ENCODE measurements around the gene ECSIT. TPM values are rescaled to one million over a fixed set of nuclear protein-coding genes. Genes with fewer than 3 reads are reported as not detected.
"Not testable (repeated sequence)": the region's sequence is repeated elsewhere in the genome, so short reads cannot be mapped to it uniquely, and the experiment has no call there.

ECSIT gene, protein sequence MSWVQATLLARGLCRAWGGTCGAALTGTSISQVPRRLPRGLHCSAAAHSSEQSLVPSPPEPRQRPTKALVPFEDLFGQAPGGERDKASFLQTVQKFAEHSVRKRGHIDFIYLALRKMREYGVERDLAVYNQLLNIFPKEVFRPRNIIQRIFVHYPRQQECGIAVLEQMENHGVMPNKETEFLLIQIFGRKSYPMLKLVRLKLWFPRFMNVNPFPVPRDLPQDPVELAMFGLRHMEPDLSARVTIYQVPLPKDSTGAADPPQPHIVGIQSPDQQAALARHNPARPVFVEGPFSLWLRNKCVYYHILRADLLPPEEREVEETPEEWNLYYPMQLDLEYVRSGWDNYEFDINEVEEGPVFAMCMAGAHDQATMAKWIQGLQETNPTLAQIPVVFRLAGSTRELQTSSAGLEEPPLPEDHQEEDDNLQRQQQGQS
- total RNA-seq (2014; rRNA removed; shearing (Covaris generic)): 72.4 and 77.5 TPM in 2 replicates

- Histone ChIP-seq H3K4me3 (ENCODE audit: insufficient read depth, low read depth, low read length) (peak within 1 kb of the TSS; percentile 80), H3K27me3 (ENCODE audit: control insufficient read depth, insufficient read depth, low read length) (no peaks in the 10 kb centered on the region), H3K36me3 (replicated peaks; ENCODE audit: control insufficient read depth, insufficient read depth, low read length) (no peaks in the 10 kb centered on the region)
- DNase-seq: peak; percentile 97
Measured at GRCh38 chr19:11528551-11529341, at the start of gene ECSIT. Gene ECSIT (minus strand): TSS chr19:11529134. CDS start chr19:11519170, 9,964 bp downstream.

DNA sequence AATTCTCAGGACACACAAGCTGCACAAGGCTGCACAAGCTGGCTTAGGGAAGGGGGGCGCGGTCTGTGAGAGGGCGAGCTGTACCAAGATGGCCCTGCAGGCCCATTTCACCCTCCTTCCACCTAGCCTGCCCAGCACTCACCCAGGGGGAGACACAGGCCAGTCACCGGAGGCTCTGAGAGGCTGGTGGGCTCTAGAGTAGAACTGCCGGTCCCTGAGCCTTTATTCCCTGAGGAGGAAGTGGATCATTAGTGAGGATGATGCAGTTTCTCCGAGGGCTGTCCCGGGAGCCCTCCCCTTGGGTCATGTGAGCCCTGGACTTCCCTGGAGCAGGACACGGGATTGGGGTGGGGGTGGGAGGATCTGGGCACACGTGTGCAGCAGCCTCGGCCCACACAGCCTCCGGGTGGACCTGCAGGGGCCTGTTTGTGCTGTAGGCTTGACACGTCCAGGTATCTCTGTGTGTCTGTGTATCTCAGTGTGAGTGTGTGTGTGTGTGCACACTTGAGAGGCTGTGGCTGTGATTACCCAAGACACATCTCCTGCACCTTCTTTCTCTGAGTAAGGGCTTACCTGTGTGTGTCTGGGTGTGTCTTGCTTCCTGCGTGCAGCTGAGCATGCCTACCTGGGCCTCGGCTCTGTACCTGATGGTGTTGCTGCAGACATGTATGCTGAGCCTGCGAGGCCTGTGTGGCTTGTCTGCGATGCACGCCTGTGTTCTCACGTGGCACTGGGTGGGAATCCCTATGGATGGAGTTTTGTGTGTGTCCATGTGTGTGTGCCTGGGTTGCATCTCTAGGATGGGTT is 48.7 kb upstream of the ECSIT start, which contains the start of gene ACP5:
Gene ACP5 (minus strand): TSS at position 195 of the 807 bp plus-strand sequence. CDS start 328 bp downstream, outside the sequence.
- DNase-seq: peak; percentile 61
- H3K36me3 ChIP-seq (replicated peaks; ENCODE audit: control insufficient read depth, insufficient read depth, low read length): no peaks in the 10 kb centered on the region
- peak within 1 kb of the TSS; percentile 41; the same call in 1 of the 2 replicates for H3K4me3 ChIP-seq (ENCODE audit: insufficient read depth, low read depth, low read length)
- H3K27me3 ChIP-seq (ENCODE audit: control insufficient read depth, insufficient read depth, low read length): no peaks in the 10 kb centered on the region; the same call in 1 of the 2 replicates

GRCh38 chr19:11576227-11576626 is 47.3 kb upstream of the ECSIT start:
- DNase-seq: peak; percentile 30
- H3K4me3 ChIP-seq (ENCODE audit: insufficient read depth, low read depth, low read length): no peak overlapping the region
- no peaks in the 10 kb centered on the region for H3K36me3 ChIP-seq (replicated peaks; ENCODE audit: control insufficient read depth, insufficient read depth, low read length)
- H3K27me3 ChIP-seq (ENCODE audit: control insufficient read depth, insufficient read depth, low read length): no peaks in the 10 kb centered on the region; the same call in 1 of the 2 replicates

DNA sequence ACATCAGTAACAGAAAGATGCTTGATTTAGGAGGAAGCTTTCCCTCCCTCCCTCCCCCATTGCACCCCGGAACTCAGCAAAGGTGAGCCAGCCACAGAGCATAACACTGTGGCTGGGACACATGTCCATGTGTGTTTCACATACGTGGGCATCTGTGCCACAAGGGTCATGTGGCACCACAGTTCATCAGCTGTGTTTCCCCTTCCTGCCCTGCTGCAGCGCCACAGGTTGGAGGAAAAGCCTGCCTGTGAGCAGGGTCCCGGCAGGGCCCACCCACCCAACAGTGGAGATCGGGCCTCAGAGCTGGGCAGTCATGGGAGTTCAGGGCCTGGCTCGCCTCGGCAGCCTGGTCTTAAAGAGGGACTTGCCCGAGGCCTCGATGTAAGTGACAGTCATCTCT is 45.8 kb upstream of the ECSIT start:
- DNase-seq: peak; percentile 13
- no peak overlapping the region for H3K4me3 ChIP-seq (ENCODE audit: insufficient read depth, low read depth, low read length)
- no peaks in the 10 kb centered on the region; the same call in 1 of the 2 replicates for H3K27me3 ChIP-seq (ENCODE audit: control insufficient read depth, insufficient read depth, low read length)
- no peaks in the 10 kb centered on the region for H3K36me3 ChIP-seq (replicated peaks; ENCODE audit: control insufficient read depth, insufficient read depth, low read length)

DNA sequence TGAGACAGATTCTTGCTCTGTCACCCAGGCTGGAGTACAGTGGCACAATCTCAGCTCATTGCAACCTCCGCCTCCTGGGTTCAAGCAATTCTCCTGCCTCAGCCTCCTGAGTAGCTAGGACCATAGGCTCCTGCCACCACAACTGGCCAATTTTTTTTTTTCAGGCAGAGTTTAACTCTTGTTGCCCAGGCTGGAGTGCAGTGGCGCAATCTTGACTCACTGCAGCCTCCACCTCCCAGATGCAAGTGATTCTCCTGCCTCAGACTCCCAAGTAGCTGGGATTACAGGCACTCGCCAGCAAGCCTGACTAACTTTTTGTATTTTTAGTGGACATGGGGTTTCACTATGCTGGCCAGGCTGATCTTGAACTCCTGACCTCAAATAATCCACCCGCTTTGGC is 44.8 kb upstream of the ECSIT start:
- not testable (repeated sequence) for H3K36me3 ChIP-seq (replicated peaks; ENCODE audit: control insufficient read depth, insufficient read depth, low read length); H3K27me3 ChIP-seq (ENCODE audit: control insufficient read depth, insufficient read depth, low read length); DNase-seq; H3K4me3 ChIP-seq (ENCODE audit: insufficient read depth, low read depth, low read length)

- not testable (repeated sequence) for H3K4me3 ChIP-seq (ENCODE audit: insufficient read depth, low read depth, low read length); H3K27me3 ChIP-seq (ENCODE audit: control insufficient read depth, insufficient read depth, low read length); H3K36me3 ChIP-seq (replicated peaks; ENCODE audit: control insufficient read depth, insufficient read depth, low read length); DNase-seq
Measured at GRCh38 chr19:11573354-11573753, 44.4 kb upstream of the ECSIT start.

GRCh38 chr19:11570039-11570462 is 41.1 kb upstream of the ECSIT start:
- DNase-seq: peak; percentile 24
- H3K4me3 ChIP-seq (ENCODE audit: insufficient read depth, low read depth, low read length): no peak overlapping the region
- no peaks in the 10 kb centered on the region for H3K36me3 ChIP-seq (replicated peaks; ENCODE audit: control insufficient read depth, insufficient read depth, low read length)
- H3K27me3 ChIP-seq (ENCODE audit: control insufficient read depth, insufficient read depth, low read length): no peaks in the 10 kb centered on the region

DNA sequence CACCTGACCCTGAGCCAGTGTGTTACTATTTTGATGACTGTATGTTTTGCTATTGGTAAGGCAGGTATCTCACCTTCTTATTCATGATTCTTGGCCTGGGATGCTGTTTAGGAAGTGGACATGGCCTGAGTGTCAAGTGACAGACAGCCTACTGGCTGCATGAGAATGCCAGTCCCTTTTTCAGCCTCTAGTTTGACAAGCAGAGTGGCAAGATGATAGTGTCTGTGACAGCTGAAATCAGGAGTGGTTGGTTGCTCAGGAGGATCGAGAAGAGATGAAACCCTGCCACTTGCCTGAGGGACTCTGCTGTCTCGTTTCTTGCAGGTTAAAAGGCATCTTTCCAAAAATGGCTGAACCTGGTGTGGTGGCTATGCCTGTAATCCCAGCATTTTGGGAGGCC is 37.2 kb upstream of the ECSIT start:
- Histone ChIP-seq H3K4me3 (ENCODE audit: insufficient read depth, low read depth, low read length) (no peak overlapping the region), H3K36me3 (replicated peaks; ENCODE audit: control insufficient read depth, insufficient read depth, low read length) (no peaks in the 10 kb centered on the region)
- no peak for DNase-seq

GRCh38 chr19:11565649-11565980 is 36.7 kb upstream of the ECSIT start:
- H3K27me3 ChIP-seq (ENCODE audit: control insufficient read depth, insufficient read depth, low read length); DNase-seq; H3K4me3 ChIP-seq (ENCODE audit: insufficient read depth, low read depth, low read length); H3K36me3 ChIP-seq (replicated peaks; ENCODE audit: control insufficient read depth, insufficient read depth, low read length): not testable (repeated sequence)

More for the DNA sequence above, 37.2 kb upstream of the ECSIT start:
- H3K27me3 ChIP-seq (ENCODE audit: control insufficient read depth, insufficient read depth, low read length): no peaks in the 10 kb centered on the region

DNA sequence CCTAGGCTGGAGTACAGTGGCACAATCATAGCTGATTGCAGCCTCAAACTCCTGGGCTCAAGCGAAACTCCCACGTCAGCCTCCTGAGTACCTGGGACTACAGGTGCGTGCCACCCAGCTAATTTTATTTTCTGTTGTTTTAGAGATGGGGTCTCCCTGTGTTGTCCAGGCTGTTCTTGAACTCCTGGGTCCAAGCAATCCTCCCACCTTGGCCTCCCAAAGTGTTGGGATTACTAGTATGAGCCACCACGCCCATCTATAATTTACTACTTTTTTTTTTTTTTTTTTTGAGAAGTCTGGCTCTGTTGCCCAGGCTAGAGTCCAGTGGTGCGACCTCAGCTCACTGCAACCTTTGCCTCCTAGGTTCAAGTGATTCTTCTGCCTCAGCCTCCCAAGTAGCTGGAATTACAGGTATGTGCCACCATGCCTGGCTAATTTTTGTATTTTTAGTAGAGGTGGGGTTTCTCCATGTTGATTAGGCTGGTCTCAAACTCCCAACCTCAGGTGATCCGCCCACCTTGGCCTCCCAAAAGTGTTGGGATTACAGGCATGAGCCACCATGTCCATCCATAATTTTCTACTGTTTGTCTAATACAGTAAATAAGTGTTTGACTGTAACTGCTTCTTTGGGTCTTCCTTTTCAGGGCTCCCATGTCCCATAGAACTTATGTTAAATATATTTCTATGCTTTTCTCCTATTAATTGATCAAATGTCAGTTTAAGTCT is 35.3 kb upstream of the ECSIT start:
- H3K36me3 ChIP-seq (replicated peaks; ENCODE audit: control insufficient read depth, insufficient read depth, low read length); H3K4me3 ChIP-seq (ENCODE audit: insufficient read depth, low read depth, low read length); H3K27me3 ChIP-seq (ENCODE audit: control insufficient read depth, insufficient read depth, low read length); DNase-seq: not testable (repeated sequence)

GRCh38 chr19:11563532-11563931 is 34.6 kb upstream of the ECSIT start:
- Histone ChIP-seq H3K27me3 (ENCODE audit: control insufficient read depth, insufficient read depth, low read length) (no peaks in the 10 kb centered on the region), H3K36me3 (replicated peaks; ENCODE audit: control insufficient read depth, insufficient read depth, low read length) (no peaks in the 10 kb centered on the region), H3K4me3 (ENCODE audit: insufficient read depth, low read depth, low read length) (no peak overlapping the region)
- DNase-seq: no peak

GRCh38 chr19:11560404-11561051 is 31.6 kb upstream of the ECSIT start:
- H3K4me3 ChIP-seq (ENCODE audit: insufficient read depth, low read depth, low read length): no peak overlapping the region
- DNase-seq: peak; percentile 88
- H3K36me3 ChIP-seq (replicated peaks; ENCODE audit: control insufficient read depth, insufficient read depth, low read length): peaks cover 2% of the 10 kb centered on the region; the same call in 1 of the 2 replicates
- H3K27me3 ChIP-seq (ENCODE audit: control insufficient read depth, insufficient read depth, low read length): no peaks in the 10 kb centered on the region

Data from H7 (cell line).